Panc1 (cell line): ENCODE results near the gene INPP5B.

Experiments
- POLR2AphosphoS5 ChIP-seq: IDR thresholded peaks from 2 replicates; pipeline ENCODE4 v1.6.1; 2012; ENCODE audit warnings: mild to moderate bottlenecking, low read depth, low read length, moderate library complexity
- TF ChIP-seq, protein P1 (sequence below): fragments of 450-650 bp; IDR thresholded peaks from 2 replicates; pipeline ENCODE4 v1.5.1; 2017; ENCODE audit warnings: mild to moderate bottlenecking

- TF ChIP-seq, protein P1, sequence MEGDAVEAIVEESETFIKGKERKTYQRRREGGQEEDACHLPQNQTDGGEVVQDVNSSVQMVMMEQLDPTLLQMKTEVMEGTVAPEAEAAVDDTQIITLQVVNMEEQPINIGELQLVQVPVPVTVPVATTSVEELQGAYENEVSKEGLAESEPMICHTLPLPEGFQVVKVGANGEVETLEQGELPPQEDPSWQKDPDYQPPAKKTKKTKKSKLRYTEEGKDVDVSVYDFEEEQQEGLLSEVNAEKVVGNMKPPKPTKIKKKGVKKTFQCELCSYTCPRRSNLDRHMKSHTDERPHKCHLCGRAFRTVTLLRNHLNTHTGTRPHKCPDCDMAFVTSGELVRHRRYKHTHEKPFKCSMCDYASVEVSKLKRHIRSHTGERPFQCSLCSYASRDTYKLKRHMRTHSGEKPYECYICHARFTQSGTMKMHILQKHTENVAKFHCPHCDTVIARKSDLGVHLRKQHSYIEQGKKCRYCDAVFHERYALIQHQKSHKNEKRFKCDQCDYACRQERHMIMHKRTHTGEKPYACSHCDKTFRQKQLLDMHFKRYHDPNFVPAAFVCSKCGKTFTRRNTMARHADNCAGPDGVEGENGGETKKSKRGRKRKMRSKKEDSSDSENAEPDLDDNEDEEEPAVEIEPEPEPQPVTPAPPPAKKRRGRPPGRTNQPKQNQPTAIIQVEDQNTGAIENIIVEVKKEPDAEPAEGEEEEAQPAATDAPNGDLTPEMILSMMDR: no peak
- TF ChIP-seq POLR2AphosphoS5: no peak
Observed at GRCh38 chr1:37951041-37951782, 4.4 kb upstream of the INPP5B start.
